DND-41 (cell line): ENCODE data around the gene AK5.

ENCODE experiments used
- EZH2 ChIP-seq: IDR thresholded peaks from 3 replicates; pipeline ENCODE4 v1.6.1; 2012; ENCODE audit warnings: borderline replicate concordance, low read depth, mild to moderate bottlenecking, moderate library complexity, low read length, inconsistent platforms; ENCODE audit not compliant: severe bottlenecking
- TF ChIP-seq, protein P1 (sequence below): IDR thresholded peaks from 2 replicates; pipeline ENCODE4 v1.5.1; 2012; ENCODE audit warnings: borderline replicate concordance, low read length, moderate library complexity, mild to moderate bottlenecking; ENCODE audit not compliant: poor library complexity, severe bottlenecking; ENCODE audit errors: extremely low read depth

DNA sequence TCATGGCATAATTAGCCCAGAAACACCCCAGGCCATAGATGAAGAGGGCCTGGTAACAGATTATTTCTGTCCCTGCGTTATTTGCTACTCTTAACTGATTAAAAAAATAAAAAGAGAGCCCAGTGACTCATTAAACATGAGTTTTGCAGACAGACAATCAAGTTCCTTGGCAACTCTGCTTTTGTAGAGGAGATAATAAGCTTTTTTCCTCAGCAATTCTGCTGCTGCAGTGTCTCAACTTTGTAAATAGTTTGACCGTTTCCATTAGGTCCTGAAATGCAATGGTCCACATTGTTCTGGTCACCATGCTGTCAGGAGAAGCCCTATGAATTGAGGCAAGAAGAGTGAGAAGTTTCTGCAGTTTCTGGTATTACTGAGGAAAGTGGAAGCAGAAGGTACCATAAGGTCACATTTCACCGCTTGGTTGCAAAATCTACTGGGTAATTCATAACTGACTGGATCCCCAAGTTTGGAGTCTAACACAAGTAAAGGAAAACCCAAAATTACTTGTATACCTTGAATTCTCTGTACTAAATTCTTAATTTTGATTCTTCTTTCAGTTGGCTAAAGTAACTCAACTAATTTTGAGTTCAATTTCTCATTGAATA lies 261.1 kb downstream of the AK5 start:
- TF ChIP-seq, protein P1, sequence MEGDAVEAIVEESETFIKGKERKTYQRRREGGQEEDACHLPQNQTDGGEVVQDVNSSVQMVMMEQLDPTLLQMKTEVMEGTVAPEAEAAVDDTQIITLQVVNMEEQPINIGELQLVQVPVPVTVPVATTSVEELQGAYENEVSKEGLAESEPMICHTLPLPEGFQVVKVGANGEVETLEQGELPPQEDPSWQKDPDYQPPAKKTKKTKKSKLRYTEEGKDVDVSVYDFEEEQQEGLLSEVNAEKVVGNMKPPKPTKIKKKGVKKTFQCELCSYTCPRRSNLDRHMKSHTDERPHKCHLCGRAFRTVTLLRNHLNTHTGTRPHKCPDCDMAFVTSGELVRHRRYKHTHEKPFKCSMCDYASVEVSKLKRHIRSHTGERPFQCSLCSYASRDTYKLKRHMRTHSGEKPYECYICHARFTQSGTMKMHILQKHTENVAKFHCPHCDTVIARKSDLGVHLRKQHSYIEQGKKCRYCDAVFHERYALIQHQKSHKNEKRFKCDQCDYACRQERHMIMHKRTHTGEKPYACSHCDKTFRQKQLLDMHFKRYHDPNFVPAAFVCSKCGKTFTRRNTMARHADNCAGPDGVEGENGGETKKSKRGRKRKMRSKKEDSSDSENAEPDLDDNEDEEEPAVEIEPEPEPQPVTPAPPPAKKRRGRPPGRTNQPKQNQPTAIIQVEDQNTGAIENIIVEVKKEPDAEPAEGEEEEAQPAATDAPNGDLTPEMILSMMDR = no peak
- TF ChIP-seq EZH2 = no peak
